ENCODE results near the gene TMEM43.

TMEM43 gene

DNA sequence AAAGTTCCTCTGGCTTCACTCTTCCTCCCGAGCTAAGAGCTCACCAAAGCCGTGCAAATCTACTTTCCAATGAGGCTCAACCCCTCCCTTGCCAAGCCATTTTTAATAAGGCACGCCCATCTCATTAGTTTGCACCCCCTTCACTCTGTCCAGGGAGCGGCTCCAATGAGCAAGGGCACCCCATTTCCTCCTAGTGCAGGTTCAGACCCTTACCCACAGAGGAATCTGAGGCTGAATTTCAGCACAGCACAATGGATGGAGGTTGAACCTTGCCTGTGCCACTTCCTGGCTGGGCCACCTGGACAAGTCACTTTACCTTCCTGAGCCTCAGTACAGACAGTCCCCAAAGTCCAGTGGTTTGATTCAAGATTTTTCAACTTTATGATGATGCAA is 28.1 kb downstream of the TMEM43 start:
- no peak for DNase-seq

DNA sequence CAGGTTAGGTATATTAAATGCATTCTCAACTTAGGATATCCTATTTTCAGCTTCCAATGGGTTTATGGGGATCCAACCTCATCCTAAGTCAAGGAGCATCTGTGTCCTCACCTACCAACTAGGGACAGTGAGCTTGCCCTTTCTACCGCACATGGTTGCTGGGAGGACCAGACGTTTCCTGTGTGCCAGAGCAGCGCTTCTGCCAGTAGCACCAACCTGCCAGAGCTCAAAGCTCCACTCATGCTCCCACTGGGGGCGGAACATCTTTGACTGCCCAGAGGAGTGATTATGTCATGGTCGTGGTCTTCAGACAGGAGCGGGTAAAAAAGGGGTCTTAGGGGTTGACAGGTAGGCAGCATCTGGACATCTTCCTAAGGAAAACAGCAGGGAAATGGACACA is 28.8 kb downstream of the TMEM43 start:
- no peak for DNase-seq

DNA sequence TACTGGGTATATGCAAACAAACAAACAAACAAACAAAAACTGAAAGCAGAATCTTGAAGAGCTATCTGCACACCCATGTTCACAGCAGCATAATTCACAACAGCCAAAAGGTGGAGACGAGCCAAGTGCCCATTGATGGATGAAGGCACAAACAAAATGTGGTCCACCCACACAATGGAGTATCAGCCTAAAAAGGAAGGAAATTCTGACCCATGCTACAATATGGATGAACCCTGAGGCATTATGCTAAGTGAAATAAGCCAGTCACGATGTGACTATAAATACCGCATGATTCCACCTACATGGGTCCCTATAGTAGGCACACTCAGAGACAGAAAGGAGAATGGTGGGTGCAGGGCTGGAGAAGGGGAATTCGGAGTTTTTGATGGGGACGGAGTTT is 29.4 kb downstream of the TMEM43 start:
- DNase-seq, result no peak

DNA sequence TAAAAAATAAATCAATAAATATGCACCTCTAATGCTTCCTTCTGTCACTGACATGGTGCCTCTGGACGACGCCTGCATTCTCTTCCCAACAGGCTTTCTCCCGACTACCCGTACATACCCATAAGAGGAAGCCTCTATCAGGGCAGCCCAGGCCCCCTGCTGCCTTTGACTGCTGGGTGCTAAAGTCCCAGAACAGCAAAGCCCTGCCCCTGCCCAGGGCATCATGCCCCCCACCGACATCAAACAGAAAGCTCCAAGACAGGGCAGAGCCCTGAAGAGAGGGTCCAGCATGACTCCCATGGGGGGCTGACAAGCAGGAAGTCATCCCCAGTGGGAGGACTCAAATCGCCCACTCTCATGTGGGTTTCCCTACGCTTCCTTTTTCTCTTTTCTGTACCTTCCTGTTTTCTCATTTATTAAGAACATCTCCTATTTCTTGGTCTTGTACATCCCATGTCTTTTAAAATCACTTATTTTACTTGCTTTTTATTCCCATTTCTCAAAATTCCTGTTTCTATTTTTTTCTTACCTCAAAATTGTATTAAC is 30.1 kb downstream of the TMEM43 start:
- DNase-seq, result no peak

DNA sequence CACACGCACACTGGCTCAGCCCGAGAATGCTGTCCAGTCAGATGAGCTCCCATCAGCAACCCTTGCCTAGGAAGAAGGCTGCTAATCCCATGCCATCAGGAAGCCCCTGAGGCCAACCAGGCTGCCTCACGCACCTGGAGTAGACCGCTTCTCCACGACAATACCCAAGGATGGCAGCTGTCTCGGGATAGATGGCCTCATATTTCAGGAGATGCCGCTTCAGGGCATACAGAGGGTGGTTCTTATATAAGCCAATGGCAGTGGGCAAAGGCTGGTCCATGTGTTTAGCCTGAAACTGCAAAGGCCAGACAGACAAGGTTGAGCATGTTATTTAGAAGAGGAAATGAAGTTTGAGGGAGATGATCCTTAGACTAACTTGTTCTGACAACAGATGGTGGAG is 31.3 kb downstream of the TMEM43 start:
- no peak for DNase-seq

DNA sequence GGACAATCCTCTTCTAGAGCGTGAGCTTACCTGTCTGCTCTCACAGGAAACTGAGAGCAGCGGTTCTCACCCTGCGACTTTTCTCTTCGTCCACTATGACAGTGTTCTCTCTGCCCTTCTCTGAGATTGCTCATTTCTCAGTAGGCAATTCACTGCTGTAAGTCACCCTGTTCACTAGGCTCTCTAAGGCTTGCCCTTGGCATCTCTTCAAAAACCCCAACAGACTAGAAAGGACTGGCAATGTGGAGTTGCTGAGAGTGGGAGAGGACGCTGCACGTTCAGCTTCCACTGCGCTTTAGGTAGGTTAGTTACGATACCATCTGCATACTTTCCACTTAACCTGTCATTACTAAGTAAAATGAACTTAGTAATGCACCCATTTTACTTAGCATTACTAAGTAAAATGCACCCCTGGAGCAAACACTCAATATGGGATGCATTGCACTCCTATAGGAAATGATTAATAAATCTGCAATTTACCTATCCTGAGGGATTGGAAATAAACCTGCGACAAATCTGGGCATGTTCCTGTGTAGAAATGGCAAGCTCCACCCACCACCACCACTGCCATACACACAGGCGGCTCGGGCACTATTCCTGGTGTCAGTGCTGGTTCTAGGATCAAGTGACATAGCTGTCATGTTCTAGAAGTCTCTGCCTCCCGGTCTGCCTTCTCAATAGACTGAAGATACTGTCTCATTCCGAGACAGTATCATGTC is 32.1 kb downstream of the TMEM43 start:
- no peak for DNase-seq

DNA sequence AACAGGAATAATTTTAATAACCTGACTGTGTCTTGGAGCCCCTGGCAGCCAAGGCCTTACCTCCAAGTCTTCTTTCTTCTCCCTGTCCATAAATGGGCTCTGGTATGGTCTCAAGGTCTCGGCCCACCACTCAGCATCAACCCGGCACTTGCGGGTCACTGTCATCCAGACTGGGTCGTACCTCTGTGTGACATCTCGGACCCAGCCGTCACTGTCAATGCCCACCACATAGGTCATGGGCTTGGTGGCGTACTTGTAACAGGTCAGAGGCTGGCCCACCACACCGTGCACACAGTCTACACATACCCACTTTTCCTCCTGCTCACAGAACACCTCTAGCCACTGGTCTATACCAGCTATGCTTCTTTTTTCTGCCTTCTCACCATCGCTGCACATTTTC is 33.1 kb downstream of the TMEM43 start:
- no peak for DNase-seq

DNA sequence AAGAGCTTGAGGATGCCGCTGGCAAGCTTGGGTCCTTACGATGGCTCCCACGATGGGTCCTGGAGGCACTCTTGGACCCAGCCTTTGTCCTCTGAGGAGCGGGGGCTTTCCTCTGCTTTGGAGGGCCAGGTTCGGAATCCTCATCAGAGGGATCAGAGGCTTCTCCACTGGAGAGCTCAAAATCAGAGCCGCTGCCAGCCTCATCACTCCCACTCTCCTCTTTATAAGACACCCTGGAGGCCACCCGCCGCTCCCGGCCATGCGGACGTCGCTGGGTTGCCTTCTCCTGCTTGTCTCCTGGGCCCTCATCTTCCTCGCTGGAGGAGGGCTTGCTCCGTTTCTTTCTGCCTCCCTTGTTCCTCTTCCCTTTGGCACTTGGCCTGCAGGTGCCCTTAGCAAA is 33.5 kb downstream of the TMEM43 start:
- no peak for DNase-seq

DNA sequence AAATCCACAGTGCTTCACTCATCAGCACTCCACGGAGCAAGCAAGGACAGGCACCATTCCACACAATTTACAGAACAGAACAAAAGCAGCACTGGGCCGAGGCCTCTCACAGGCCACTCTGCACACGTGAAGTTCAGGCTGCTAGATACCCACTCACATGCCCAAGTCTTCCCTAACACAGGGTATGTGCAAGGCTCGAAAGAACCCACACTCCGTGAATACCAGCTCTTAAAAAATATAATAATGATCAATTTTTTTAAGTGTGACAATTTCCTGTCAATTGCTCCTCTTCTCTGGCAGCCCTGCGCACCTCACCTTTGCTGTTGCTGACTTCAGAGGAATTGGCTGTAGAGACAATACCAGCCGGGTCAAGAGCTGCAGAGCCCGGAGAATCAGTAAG is 34.6 kb downstream of the TMEM43 start:
- no peak for DNase-seq

DNA sequence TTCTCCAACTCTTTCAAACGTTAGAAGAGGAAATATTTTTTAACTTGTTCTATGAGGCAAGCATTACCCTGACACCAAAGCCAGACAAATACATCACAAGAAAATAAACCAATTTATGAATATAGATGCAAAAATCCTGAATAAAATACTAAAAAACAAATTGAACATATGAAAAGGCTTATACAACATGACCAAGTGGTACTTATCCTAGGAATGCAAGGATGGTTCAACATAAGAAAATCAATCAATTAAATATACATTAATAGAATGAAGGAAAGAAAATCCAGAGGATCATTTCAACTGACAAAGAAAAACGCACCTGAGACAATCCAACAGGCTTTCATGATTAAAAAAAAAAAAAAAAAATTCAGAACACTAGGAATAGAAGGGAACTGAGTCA is 36.4 kb downstream of the TMEM43 start:
- DNase-seq, result no peak

DNA sequence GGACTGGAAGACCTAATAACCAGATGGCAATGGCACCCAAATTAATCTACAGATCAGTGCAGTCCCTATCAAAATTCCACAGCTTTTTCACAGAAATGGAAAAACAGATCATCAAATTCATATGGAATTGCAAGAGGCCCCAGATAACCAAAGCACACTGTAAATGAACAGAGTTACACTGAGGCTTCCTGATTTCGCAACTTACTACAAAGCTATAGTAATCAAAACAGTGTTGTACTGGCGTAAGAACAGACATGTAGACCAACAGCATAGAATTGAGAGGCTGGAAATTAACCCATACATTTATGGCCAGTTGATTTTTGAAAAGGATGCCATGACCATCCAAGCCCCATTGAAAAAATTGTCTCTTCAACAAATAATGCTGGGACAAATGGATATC is 37.3 kb downstream of the TMEM43 start:
- DNase-seq, result no peak

DNA sequence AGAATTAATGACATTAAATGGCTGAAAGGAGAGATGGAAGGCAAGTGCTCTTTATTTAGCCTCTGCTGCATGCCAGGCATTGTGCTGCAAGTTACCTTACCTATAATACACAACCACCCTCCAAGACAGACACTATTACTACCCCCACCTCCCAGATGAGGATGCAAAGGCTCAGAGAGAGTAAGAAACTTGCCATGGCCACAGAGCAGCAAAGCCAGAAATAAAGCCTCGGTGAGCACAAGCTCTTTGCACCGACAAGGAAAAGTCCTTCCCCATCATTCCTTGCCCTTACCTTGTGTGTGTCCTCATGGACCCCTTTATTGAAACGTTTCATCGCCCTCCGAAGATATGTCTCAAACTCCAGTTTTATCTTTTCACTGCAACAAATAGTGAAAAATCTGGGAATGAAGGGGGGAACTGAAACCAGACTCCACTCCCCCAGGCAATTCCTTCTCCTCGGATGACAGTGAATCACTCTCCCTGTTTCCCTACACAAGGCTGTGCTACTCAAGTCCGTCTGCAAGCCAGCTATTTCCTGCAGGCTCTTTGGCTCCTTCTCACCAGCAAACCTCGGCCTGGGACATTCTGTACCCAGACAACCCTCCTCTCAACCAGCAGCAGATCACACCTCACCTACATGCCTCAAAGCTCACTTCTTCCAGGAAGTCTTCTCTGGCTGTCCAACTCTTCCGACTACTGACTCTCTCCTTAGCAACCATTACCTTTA is 42.2 kb downstream of the TMEM43 start:
- DNase-seq, result no peak

DNA sequence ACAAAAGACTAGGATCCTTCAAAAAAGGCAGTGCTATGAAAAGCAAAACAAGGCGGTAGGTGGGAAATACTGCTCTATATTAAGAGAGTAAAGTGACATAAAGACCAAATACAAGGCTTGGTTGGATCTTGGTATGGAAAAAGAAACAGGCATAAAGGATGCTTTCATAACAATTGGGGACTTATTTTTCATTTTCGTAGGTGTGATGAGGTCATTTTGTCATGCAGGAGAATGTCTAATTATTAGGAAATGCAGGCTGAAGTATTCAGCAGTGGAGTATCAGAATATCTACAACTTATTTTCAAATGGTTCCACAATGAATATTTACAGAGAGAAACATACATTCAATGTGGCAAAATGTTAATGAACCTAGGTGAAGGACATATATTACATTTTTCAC is 44.6 kb downstream of the TMEM43 start:
- no peak for DNase-seq

DNA sequence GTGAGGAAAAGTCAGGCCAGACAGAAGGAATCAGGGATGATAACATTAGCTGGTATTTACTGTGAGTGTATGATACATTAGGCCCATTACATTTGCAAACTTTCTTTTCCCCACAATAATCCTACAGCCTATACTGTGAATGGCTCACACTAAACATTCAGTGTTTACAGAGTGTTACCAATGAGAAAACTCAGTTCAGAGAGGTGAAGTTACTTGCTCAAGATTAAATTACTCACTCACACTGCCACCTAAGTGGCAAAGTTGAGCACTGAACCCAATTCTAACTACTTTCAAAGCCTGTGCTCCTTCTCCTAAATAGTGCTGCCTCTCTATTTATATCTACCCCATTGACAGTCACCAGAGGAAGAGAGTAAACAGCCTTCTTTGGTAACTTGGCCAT is 45.0 kb downstream of the TMEM43 start:
- no peak for DNase-seq

DNA sequence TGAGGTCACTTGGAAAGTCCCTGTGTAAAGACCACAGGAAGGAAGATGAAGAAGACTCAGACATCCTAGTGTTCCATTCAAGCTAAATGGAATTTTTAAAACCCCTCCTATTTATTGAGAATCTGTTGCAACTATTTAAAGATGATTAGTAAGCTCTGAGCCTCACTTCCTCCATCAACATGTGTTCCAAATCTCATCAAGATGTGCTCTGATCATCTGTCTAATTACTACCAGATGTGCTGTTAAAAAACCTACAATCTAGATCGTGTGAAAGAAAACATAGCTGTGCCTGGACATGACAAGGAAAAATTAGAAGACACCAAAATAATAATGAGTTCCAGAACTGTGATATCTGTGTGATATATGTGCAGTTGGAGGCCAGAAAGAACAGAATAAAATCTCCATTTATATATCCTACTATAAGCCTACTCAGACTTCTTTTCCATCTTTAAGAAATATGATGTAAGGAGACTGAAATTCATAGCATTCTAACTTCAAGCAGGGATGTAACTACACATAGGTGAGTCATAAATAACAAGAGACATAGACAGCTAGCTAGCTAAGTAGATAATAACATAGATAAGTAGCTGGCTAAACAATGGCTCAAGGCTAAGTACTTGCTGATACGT is 45.8 kb downstream of the TMEM43 start:
- no peak for DNase-seq

DNA sequence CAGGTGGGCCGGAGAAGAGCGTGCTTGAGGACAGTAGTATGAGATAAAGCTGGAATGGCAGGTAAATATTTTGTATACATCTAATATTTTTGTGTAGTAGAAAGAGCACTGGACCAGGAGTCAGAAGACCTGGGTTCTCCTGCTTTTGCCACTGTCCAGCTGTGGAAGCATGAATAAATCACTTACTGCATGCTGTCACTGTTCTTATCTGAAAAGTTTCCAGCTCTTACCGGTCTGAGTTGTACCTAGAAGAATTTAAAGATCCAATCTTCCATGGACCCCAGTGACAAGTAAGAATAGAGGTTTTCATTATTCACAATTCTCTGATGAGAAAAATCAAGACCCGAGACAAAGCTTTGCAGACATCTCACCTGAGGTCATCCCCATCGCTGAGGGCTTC is 47.6 kb downstream of the TMEM43 start:
- DNase-seq, result no peak

DNA sequence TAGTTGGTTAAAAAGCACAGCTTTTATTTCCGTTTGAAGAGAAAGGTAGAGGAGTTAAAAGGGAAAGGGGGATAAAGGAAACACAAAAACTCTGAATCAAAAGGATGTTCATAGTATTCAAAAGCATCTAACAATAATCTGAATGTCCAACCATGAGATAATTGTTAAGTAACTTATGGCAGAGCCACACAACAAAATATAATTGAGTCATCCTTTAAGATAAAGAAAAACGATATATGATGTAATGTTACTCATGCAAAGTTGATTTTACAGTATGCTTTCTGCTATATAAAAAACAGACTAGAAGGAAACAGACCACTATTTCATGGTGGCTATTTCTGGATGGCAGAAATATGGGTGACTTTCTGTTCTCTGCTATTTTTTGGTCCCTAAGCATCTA is 49.6 kb downstream of the TMEM43 start:
- DNase-seq, result no peak

DNA sequence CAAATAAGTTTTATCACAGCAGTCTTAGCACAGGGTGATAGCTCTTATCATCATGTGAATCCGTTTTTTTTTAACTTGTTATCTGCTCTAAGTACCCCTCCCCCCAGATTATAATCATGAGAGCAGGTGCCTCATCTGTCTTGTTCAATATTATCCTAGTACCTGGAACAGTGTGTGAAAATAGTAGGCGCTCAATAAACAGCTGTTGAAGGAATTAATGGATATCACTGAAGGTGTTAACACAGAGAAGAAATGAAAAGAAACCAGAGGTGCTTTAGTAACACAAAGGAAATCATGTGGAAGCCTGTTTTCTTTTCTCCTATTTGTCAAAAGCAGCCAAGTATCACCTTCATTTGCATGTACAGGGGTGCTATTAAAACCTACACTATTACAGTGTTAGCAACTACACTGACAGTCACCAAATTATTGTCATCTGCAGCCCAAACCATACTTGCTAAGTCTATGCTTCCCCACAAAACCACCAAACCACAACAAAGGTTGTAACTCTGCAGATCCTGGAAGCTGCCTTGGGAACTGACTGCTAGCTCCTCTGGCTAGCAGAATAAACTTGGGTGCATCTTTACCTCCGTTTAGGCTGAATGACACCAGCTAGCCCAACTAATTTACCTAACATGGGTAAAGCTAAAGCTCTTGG is 50.7 kb downstream of the TMEM43 start:
- DNase-seq, result peak; percentile 8

DNA sequence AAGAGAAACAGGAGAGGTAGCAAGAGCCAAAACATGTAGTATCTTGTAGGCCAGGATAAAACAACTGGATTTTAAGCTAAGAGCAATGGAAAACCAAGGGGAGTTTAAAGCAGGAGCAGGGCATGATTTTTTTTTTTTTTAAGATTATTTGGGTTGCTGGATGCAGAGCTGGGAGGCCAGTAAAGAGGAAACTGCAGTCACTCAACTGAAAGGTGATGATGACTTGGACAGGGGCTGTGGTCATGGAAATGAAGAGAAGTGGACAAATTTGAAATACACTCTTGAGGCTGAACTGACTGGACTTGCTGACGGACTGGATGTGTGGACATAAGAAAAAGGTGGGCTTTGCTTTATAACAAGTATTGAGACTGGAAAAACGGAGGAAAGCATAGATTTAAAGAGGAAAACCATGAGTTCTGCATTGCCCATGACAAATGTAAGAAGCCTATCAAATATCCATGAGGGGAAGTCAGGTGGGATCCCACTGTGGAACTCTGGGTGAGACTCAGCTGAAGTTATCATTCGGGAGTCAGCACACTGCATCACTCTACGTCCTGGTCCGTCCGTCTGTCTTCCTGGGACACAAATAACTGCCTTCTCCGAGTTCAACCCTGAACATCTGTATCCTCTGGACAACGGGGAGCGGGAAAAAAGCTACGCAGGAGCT is 52.9 kb downstream of the TMEM43 start:
- DNase-seq, result no peak

DNA sequence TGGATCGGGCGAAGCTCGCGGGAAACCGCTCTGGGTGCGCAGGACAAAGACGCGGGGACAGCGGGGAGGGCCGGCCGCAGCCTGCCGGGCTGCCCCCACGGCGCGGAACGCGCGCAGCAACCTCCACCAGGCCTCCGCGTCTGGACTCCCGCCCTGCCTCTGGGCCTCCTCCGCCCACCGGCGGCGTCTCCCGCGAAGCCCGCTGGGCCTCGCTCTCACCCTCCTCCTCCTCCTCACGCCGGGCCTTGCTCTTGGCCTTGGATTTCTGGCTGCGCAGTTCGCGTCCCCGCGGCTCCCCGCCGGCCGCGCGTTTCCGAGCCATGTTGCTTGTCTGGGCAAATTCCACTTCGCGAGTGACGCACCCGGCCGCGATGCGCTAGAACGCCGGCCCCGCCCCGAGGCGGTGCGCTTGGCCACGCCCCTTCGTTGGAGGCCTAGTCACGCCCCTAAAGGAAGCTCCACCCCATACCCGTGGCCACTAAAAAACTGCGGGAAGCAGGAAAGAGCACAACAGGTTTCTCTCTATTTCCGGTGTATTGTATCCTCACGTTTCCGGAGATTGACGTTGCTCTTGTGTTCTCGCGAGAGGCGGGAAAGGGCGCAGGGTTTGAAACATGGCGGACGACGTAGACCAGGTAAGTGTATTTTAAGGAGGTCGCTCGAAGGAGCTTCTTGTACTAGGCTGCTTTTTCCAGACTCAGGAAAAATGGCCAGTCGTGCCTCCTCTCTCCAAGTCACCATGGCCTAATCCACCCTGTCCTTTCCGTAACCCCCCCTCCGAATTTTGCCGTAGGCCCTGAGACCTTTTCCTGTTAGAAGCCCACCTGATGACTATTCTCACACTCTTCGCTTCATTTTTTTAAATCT is 53.6 kb downstream of the TMEM43 start, which contains the start of the genes LSM3 and XPC:
TSS of gene LSM3 (plus strand) at position 571 of the 867 bp plus-strand sequence. CDS start at position 615, 44 bp downstream.
TSS of gene XPC (minus strand) at position 355 of the 867 bp plus-strand sequence. CDS start at position 322, 33 bp downstream.
- peak; percentile 91 for DNase-seq

DNA sequence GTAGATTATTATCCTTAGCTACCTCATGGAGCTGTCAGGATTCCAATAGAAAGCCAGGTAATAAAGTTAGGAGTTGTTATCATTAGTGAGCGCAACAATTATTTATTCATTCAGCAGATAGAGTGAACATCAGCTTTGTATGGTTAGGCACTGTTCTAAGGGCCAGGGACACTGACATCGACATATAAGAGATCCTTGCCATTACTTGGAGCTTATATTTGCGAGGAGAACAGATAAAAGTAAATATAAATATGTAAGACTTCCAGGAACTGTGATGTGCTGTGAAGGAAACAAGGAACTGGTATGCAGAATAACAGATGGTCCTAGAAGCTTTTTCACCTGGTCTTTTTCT is 54.2 kb downstream of the TMEM43 start:
- DNase-seq, result no peak

DNA sequence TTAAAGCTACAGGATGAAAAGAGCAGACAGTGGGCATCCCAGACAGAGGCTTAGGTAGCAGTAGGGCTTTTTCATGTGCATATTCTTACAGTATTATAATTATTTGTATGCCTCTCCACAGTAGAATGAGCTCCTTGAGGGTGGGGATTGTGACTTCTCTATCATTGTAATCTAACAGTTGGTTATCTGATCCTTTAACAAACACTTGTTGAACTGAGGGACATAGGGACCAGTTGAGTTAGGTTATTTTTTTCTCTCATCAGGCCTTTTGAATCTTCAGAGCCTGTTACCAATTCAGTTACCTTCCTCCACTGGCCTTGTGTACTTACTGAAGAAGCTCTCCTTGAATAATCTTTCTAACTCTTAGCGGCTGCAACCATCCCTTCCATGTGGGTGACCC is 54.9 kb downstream of the TMEM43 start:
- DNase-seq, result no peak

All from stimulated activated naive CD4-positive, alpha-beta T cell treated with Interleukin-2 at 50 U/mL for 16 hours (primary cell).